PC-9 (cell line): Measurements from ENCODE around the gene MAP2K4. TPM values are rescaled to one million over a fixed set of nuclear protein-coding genes. Genes with fewer than 3 reads are reported as not detected.

Source experiments
- BruUV-seq: library from RNA; stranded (reverse); fragments of 400-500 nt; replicated peaks from 2 replicates; lab custom pipeline; 2021; lab: Mats Ljungman, UMichigan
- CTCF ChIA-PET: fragments of 300-600 bp; sonication (Branson Sonifier 250); formaldehyde crosslinking; loops from one replicate; lab custom pipeline; 2022; ENCODE audit warnings: antibody characterized with exemption; lab: Charles Lee
- POLR2A ChIA-PET: fragments of 300-600 bp; sonication (Branson Sonifier 250); formaldehyde crosslinking; loops from one replicate; lab custom pipeline; 2022; ENCODE audit warnings: antibody characterized with exemption; ENCODE audit not compliant: unreplicated experiment; lab: Charles Lee
- DNase-seq, 2 experiments: peaks; one replicate each; pipeline versions ENCODE4 v3.0.0 to v3.0.0-alpha.2; 2015 to 2022; ENCODE audit warnings: mixed read lengths in 1 of 2
- H2AFZ ChIP-seq: fragments of 200-600 bp; sonication (generic); 2 replicates; pipeline ENCODE4 v1.8.1; 2017; ENCODE audit warnings: antibody characterized with exemption
- H3F3A ChIP-seq: fragments of 200-600 bp; sonication (generic); 2 replicates; pipeline ENCODE4 v1.8.1; 2017; ENCODE audit warnings: antibody characterized with exemption, mild to moderate bottlenecking, low read depth; ENCODE audit not compliant: insufficient read depth
- H3K27ac ChIP-seq: fragments of 200-600 bp; sonication (generic); 2 replicates; pipeline ENCODE4 v1.6.1; 2016; ENCODE audit warnings: mixed run types
- H3K27me3 ChIP-seq: fragments of 200-600 bp; sonication (generic); 2 replicates; pipeline ENCODE4 v1.6.1; 2016; ENCODE audit warnings: low read depth, mixed run types; ENCODE audit not compliant: insufficient read depth
- H3K36me3 ChIP-seq: fragments of 200-600 bp; sonication (generic); 2 replicates; pipeline ENCODE4 v1.6.1; 2016; ENCODE audit warnings: low read depth, mixed run types
- H3K4me1 ChIP-seq: fragments of 200-600 bp; sonication (generic); replicated peaks from 2 replicates; pipeline ENCODE4 v1.6.1; 2016; ENCODE audit warnings: mixed run types; ENCODE audit not compliant: insufficient read depth
- H3K4me2 ChIP-seq: fragments of 200-600 bp; sonication (generic); 2 replicates; pipeline ENCODE4 v1.6.1; 2017; ENCODE audit warnings: mixed run types
- H3K4me3 ChIP-seq: fragments of 200-600 bp; sonication (generic); 2 replicates; pipeline ENCODE4 v1.6.1; 2016; ENCODE audit warnings: mixed run types
- H3K79me2 ChIP-seq: fragments of 200-600 bp; sonication (generic); 2 replicates; pipeline ENCODE4 v1.6.1; 2017; ENCODE audit warnings: low read depth, mixed run types
- H3K9me2 ChIP-seq: fragments of 200-600 bp; sonication (generic); 2 replicates; pipeline ENCODE4 v1.8.1; 2017; ENCODE audit warnings: mild to moderate bottlenecking; ENCODE audit not compliant: insufficient read depth
- H3K9me3 ChIP-seq: fragments of 200-600 bp; sonication (generic); 2 replicates; pipeline ENCODE4 v1.8.1; 2016; ENCODE audit warnings: low read depth; ENCODE audit not compliant: insufficient read depth
- H4K20me1 ChIP-seq: fragments of 200-600 bp; sonication (generic); 2 replicates; pipeline ENCODE4 v1.8.1; 2017; ENCODE audit not compliant: insufficient read depth
- EZH2 ChIP-seq: fragments of 200-600 bp; sonication (generic); IDR thresholded peaks from 2 replicates; pipeline ENCODE4 v1.8.0; 2017; ENCODE audit warnings: antibody characterized with exemption, low read depth
- intact Hi-C: fragments of 100-400 bp; cut with micrococcal nuclease; formaldehyde crosslinking; loops from one replicate; pipeline ENCODE4 v1.10.0; 2022; ENCODE audit not compliant: unreplicated experiment
- total RNA-seq: library from RNA; stranded (reverse); gene quantifications from 2 replicates; pipeline ENCODE4 v1.2.3, GENCODE V29; 2021
- TF ChIP-seq, protein P1 (sequence below): fragments of 200-600 bp; sonication (generic); conservative IDR thresholded peaks from 2 replicates; pipeline ENCODE4 v1.6.1; 2017; ENCODE audit warnings: mixed run types, antibody characterized with exemption, mild to moderate bottlenecking, moderate library complexity

The MAP2K4 gene
- total RNA-seq, 1 experiment from 2014 or later, result 44.3 TPM

DNA sequence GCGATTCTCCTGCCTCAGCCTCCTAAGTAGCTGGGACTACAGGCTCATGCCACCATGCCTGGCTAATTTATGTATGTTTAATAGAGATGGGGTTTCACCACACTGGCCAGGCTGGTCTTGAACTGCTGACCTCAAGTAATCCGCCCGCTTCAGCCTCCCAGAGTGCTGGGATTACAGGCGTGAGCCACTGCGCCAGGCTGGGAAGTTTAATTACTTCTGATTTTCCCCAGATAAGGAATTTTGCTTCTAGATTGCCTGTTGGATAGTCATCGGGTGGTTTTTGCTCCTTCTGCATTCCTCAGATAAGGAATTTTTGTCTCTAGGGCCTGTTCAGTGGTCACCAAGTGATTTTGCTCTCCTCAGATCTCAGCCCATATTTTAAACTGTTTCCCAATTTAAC, 112.5 kb downstream of the MAP2K4 start:
- ChIA-PET POLR2A (no interaction called here), CTCF (no interaction called here)
- intact Hi-C loops, result no loop called here
- Histone ChIP-seq H3K4me2 (no peak overlapping the region), H3K4me1 (no peaks in the 10 kb centered on the region), H2AFZ (no peak overlapping the region), H4K20me1 (no peaks in the 10 kb centered on the region), H3K9me3 (0 out of 2 replicates have a peak, but pooled peaks cover 5% of the 10 kb centered on the region), H3F3A (no peaks in the 10 kb centered on the region), H3K36me3 (no peaks in the 10 kb centered on the region), H3K27ac (no peak overlapping the region), H3K79me2 (no peaks in the 10 kb centered on the region), H3K27me3 (no peaks in the 10 kb centered on the region), H3K4me3 (no peak overlapping the region), H3K9me2 (no peaks in the 10 kb centered on the region)
- no TSS peak for BruUV-seq
- no peak for DNase-seq
- no peak for TF ChIP-seq EZH2
- TF ChIP-seq, protein P1, sequence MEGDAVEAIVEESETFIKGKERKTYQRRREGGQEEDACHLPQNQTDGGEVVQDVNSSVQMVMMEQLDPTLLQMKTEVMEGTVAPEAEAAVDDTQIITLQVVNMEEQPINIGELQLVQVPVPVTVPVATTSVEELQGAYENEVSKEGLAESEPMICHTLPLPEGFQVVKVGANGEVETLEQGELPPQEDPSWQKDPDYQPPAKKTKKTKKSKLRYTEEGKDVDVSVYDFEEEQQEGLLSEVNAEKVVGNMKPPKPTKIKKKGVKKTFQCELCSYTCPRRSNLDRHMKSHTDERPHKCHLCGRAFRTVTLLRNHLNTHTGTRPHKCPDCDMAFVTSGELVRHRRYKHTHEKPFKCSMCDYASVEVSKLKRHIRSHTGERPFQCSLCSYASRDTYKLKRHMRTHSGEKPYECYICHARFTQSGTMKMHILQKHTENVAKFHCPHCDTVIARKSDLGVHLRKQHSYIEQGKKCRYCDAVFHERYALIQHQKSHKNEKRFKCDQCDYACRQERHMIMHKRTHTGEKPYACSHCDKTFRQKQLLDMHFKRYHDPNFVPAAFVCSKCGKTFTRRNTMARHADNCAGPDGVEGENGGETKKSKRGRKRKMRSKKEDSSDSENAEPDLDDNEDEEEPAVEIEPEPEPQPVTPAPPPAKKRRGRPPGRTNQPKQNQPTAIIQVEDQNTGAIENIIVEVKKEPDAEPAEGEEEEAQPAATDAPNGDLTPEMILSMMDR, result no peak

DNA sequence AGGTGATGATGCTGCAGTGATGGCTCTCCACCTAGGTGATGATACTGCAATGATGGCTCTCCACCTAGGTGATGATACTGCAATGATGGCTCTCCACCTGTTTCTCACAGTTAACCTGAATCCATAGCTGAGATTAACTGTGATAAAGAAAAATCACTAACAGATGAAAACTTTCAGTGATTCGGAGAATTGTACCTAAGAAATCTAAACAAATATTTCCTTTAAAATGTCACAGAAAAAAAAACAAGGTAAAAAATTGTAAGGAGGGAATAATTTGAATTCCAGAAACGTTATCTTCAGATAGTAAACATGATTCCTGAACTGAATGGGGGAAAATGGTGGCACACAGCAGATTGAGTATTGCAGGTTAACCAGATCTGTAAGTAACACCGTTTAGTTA, 113.4 kb downstream of the MAP2K4 start:
- H3K4me1 ChIP-seq, result no peaks in the 10 kb centered on the region
- no peak overlapping the region for H2AFZ ChIP-seq
- H3K27me3 ChIP-seq, result no peaks in the 10 kb centered on the region
- H3K4me2 ChIP-seq, result no peak overlapping the region
- no peak overlapping the region for H3K4me3 ChIP-seq
- no peaks in the 10 kb centered on the region for H4K20me1 ChIP-seq
- CTCF ChIA-PET, result no interaction called here
- no peaks in the 10 kb centered on the region for H3K9me2 ChIP-seq
- TF ChIP-seq, protein P1, result no peak
- TF ChIP-seq EZH2, result no peak
- DNase-seq, result no peak
- POLR2A ChIA-PET, result no interaction called here
- H3K27ac ChIP-seq, result no peak overlapping the region
- BruUV-seq, result no TSS peak
- H3K79me2 ChIP-seq, result no peaks in the 10 kb centered on the region
- no peaks in the 10 kb centered on the region for H3K36me3 ChIP-seq
- H3F3A ChIP-seq, result no peaks in the 10 kb centered on the region
- intact Hi-C loops, result no loop called here
- 0 out of 2 replicates have a peak, but pooled peaks cover 5% of the 10 kb centered on the region for H3K9me3 ChIP-seq

DNA sequence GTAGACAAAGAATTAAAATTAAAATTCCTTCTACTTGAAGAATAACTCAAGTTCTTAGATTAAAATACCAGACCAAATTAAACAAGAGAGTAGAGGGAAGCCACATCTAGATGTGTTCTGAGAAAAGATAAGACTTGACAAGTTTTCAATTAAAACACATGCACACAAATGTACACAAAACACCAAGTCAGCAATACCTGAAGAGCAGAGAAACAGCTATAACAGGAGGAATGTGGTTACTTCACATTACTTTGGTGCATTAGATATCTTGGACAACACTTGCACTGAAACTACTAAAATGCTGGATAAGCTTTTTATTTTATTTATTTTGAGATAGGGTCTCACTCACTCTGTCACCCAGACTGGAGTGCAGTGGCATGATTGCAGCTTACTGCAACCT, 113.9 kb downstream of the MAP2K4 start:
- Histone ChIP-seq H2AFZ (no peak overlapping the region), H3F3A (no peaks in the 10 kb centered on the region), H3K27ac (no peak overlapping the region), H3K4me1 (no peaks in the 10 kb centered on the region), H3K79me2 (no peaks in the 10 kb centered on the region), H3K4me3 (no peak overlapping the region), H3K9me2 (no peaks in the 10 kb centered on the region), H4K20me1 (no peaks in the 10 kb centered on the region), H3K9me3 (0 out of 2 replicates have a peak, but pooled peaks cover 5% of the 10 kb centered on the region), H3K4me2 (no peak overlapping the region), H3K36me3 (no peaks in the 10 kb centered on the region), H3K27me3 (no peaks in the 10 kb centered on the region)
- intact Hi-C loops, result no loop called here
- no peak for DNase-seq
- TF ChIP-seq, protein P1, result no peak
- TF ChIP-seq EZH2, result no peak
- ChIA-PET POLR2A (no interaction called here), CTCF (no interaction called here)
- no TSS peak for BruUV-seq
